ENCODE results near the gene TRAIP.

- TF ChIP-seq POLR2AphosphoS5 (IDR thresholded peaks at IDR 0.05; ENCODE audit: low read depth, low read length), result no peak
- no peak for TF ChIP-seq POLR2A (IDR thresholded peaks at IDR 0.05; ENCODE audit: low read depth, low read length)
These were observed 61.9 kb downstream of the TRAIP start for GRCh38 chr3:49794431-49794830.

Data from GM12891 (cell line).